Measurements from ENCODE around the gene HEPACAM2.

DNA sequence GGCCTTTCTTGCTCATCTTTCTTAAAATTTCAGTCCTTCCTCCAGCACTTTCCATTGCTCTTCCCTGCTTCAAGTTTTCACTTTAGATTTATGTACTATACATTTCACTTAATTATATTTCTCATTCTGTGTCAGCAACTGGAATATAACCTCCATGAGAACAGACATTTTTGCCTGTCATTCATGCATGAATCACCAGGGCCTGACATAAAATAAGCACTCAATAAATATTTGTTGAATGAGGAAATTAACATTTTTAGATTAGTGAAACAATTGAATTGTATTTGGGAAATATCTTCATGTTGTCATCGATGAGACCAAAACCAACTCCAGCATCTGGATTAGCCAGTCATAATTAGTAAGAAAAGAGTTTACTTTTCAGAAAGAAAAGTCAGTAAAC, 84.1 kb downstream of the HEPACAM2 start:
- TF ChIP-seq EZH2 (IDR thresholded peaks at IDR 0.05; ENCODE audit: insufficient read depth, poor library complexity, severe bottlenecking) (no peak), EZH2phosphoT487 (IDR thresholded peaks at IDR 0.05; ENCODE audit: insufficient read depth, low read depth) (no peak)

Data from GM23248 (cell line).